Tibial nerve (tissue), 4 donors: ENCODE data around the gene NR2C2. TPM values are rescaled to one million over a fixed set of nuclear protein-coding genes. Genes with fewer than 3 reads are reported as not detected.

ENCODE experiments used
- DNase-seq, 2 donors: peaks; one replicate each; pipeline ENCODE4 v3.0.0-alpha.2; 2019; ENCODE audit warnings: low spot score in 2 of 2
- H3K27ac ChIP-seq, 4 donors: fragments of 200-600 bp; sonication (generic) in 3 of 4; one replicate each; pipeline ENCODE4 v1.5.1; 2017 to 2019; ENCODE audit warnings: mild to moderate bottlenecking in 1 of 4
- H3K27me3 ChIP-seq, 2 donors: fragments of 200-600 bp; sonication (generic) in 1 of 2; one replicate each; pipeline versions ENCODE4 v1.5.1 to v1.6.0; 2017 to 2019
- H3K36me3 ChIP-seq, 3 donors: fragments of 200-600 bp; sonication (generic); one replicate each; pipeline ENCODE4 v1.5.1; 2018 to 2019
- H3K4me1 ChIP-seq, 4 donors: fragments of 200-600 bp; sonication (generic) in 3 of 4; one replicate each; pipeline ENCODE4 v1.5.1; 2017 to 2019
- H3K4me3 ChIP-seq, 4 donors: fragments of 200-600 bp; sonication (generic) in 3 of 4; one replicate each; pipeline ENCODE4 v1.5.1; 2017 to 2019; ENCODE audit warnings: mild to moderate bottlenecking in 1 of 4, moderate library complexity in 1 of 4
- H3K9me3 ChIP-seq, 4 donors: fragments of 200-600 bp; sonication (generic) in 3 of 4; one replicate each; pipeline ENCODE4 v1.5.1; 2017 to 2019
- CTCF ChIP-seq, 5 experiments: fragments of 200-600 bp in 3 of 5; fragments of 450-650 bp in 2 of 5; sonication (generic) in 3 of 5; IDR thresholded peaks; one replicate each; pipeline ENCODE4 v1.5.1; 2016 to 2019; ENCODE audit warnings: antibody characterized with exemption in 5 of 5, mild to moderate bottlenecking in 3 of 5, moderate library complexity in 2 of 5
- EP300 ChIP-seq, 2 donors: sonication (generic); formaldehyde crosslinking; IDR thresholded peaks; one replicate each; pipeline ENCODE4 v1.6.1; 2017; ENCODE audit warnings: antibody characterized with exemption in 2 of 2, mild to moderate bottlenecking in 1 of 2
- POLR2A ChIP-seq, 2 donors: fragments of 450-650 bp; IDR thresholded peaks; one replicate each; pipeline ENCODE4 v1.6.1; 2017; ENCODE audit warnings: antibody characterized with exemption in 2 of 2, mild to moderate bottlenecking in 2 of 2, moderate library complexity in 2 of 2
- WGBS, 2 donors: methylation state at CpG; one replicate each; pipeline ENCODE4 v1.1.5; 2018; 5-methylcytosine and 5-hydroxymethylcytosine counted together
- total RNA-seq, 4 donors: library from RNA; depleted of rRNA; stranded (reverse); fragments of >200 nt; gene quantifications; one replicate each; pipeline ENCODE4 v1.1.0, GENCODE V29; 2016

Gene NR2C2
- total RNA-seq, 4 donors from 2014 or later: 34.5 to 54.3 (median 44.4) TPM

DNA sequence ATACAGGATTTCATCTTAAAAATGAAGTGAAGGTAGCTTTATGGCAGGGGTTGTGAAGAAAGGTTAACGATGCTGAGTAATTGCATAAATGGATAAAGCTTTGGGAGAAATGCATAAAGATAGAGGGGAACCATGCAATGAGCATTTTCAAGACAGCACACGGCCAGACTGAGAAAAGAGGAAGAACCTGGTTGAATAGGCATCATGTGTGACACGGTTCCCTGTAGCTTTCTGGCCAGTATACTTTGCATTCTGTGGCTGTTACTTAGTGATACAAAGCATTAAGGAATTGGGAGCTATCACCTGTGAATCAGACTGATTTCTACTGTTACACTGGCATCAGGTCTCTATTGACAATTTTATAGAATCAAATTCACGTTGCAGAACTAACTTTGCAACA is 33.3 kb downstream of the NR2C2 start:
- WGBS, 2 donors: 79 to 83% methylated on average over 4 of the region's 4 CpGs
- no peak for DNase-seq
- H3K36me3 ChIP-seq: no peaks in the 10 kb centered on the region
- no peak overlapping the region for H3K4me3 ChIP-seq
- no peaks in the 10 kb centered on the region for H3K27me3 ChIP-seq
- TF ChIP-seq EP300 (IDR thresholded peaks at IDR 0.05): no peak
- peaks cover 0 to 12% (median 3%) of the 10 kb centered on the region in 4 donors for H3K4me1 ChIP-seq
- H3K27ac ChIP-seq: no peak overlapping the region
- peaks cover 0 to 3% (median 0%) of the 10 kb centered on the region in 4 donors for H3K9me3 ChIP-seq

- no peak for DNase-seq
- no peaks in the 10 kb centered on the region for H3K27me3 ChIP-seq
- H3K9me3 ChIP-seq: peaks cover 0 to 3% (median 0%) of the 10 kb centered on the region in 4 donors
- peaks cover 0 to 21% (median 9%) of the 10 kb centered on the region in 4 donors for H3K4me1 ChIP-seq
- no peak overlapping the region for H3K4me3 ChIP-seq
- TF ChIP-seq EP300 (IDR thresholded peaks at IDR 0.05) (no peak), POLR2A (IDR thresholded peaks at IDR 0.05) (no peak), CTCF (IDR thresholded peaks at IDR 0.05) (no peak)
- H3K27ac ChIP-seq: no peak overlapping the region
- no peaks in the 10 kb centered on the region for H3K36me3 ChIP-seq
- 95 to 100% methylated on average over 3 of the region's 3 CpGs for WGBS, 2 donors
These were observed 37.3 kb downstream of the NR2C2 start for GRCh38 chr3:14984581-14985113.

GRCh38 chr3:14988988-14989394 is 41.6 kb downstream of the NR2C2 start:
- no peaks in the 10 kb centered on the region for H3K27me3 ChIP-seq
- peaks cover 0 to 50% (median 19%) of the 10 kb centered on the region in 4 donors for H3K4me1 ChIP-seq
- H3K27ac ChIP-seq: no peak overlapping the region
- no peak for DNase-seq
- no peak for TF ChIP-seq CTCF (IDR thresholded peaks at IDR 0.05)
- TF ChIP-seq POLR2A (IDR thresholded peaks at IDR 0.05): no peak
- TF ChIP-seq EP300 (IDR thresholded peaks at IDR 0.05): no peak
- WGBS, 2 donors: 90 to 94% methylated on average over 3 of the region's 3 CpGs
- H3K4me3 ChIP-seq: no peak overlapping the region
- H3K36me3 ChIP-seq: no peaks in the 10 kb centered on the region
- H3K9me3 ChIP-seq: peaks cover 0 to 3% (median 0%) of the 10 kb centered on the region in 4 donors

DNA sequence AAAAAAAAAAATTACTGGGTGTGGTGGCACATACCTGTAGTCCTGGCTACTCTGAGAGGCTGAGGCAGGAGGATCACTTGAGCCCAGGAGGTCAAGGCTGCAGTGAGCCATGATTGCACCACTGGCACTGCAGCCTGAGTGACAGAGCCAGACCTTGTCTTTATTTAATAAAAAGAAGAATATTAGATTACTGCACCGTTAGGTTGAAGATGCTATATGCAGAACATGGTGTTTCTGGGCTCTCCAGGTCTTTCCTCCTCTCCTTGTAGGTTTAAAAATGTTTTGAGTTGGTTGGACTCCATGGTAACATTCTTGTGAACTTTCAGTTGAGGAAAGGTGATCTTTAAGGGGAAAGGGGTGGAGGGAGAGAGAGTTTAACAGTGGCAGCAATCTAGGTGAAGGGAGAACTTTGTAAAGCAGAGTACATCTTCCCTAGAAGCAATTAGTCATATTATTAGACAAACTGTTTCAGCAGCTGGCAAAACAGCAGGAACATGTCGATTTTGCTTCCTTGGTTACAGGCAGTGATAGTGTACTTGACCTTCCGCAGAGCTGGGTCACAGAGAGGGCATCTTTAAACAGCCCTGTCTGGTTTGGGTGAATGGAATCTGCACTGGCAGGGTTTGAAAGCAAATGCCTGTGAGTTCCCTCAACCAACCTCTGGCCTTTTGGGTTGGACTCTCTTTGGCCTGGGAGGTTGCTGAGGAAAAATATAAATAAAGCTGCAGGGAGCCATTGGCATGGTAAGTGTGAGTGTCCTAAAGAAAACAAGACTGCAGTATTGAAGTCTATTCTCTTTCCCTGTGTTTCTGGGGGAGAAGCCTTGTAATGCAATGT is 42.8 kb downstream of the NR2C2 start:
- no peak overlapping the region for H3K27ac ChIP-seq
- no peaks in the 10 kb centered on the region for H3K36me3 ChIP-seq
- no peak overlapping the region for H3K4me3 ChIP-seq
- peaks cover 0 to 50% (median 19%) of the 10 kb centered on the region in 4 donors for H3K4me1 ChIP-seq
- no peak for DNase-seq
- no peaks in the 10 kb centered on the region for H3K9me3 ChIP-seq
- WGBS, 2 donors: 34 to 37% methylated on average over 3 of the region's 3 CpGs
- H3K27me3 ChIP-seq: no peaks in the 10 kb centered on the region
- TF ChIP-seq POLR2A (IDR thresholded peaks at IDR 0.05) (no peak), CTCF (IDR thresholded peaks at IDR 0.05) (no peak), EP300 (IDR thresholded peaks at IDR 0.05) (no peak)

DNA sequence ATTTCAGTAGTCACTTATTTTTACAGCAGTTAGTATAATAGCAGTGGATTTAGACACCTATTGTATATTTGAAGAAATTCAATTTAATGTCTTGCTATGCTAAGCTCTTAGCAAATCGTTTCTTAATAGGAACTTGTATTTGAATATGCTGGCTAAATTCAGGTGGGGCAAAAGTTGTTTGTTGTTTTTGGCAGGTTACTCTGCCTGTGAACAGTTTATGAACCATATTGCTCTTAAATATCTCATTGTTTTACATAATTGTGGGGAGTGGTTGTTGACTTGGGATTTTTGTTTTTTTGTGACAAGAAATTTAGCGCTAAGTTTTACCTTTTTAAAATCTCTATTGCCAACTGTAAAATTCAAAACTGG is 43.4 kb downstream of the NR2C2 start:
- Histone ChIP-seq H3K36me3 (no peaks in the 10 kb centered on the region), H3K27ac (no peak overlapping the region), H3K4me1 (peaks cover 0 to 50% (median 19%) of the 10 kb centered on the region in 4 donors), H3K9me3 (no peaks in the 10 kb centered on the region), H3K4me3 (no peak overlapping the region), H3K27me3 (no peaks in the 10 kb centered on the region)
- DNase-seq: no peak
- no peak for TF ChIP-seq POLR2A (IDR thresholded peaks at IDR 0.05)
- TF ChIP-seq CTCF (IDR thresholded peaks at IDR 0.05): no peak
- no peak for TF ChIP-seq EP300 (IDR thresholded peaks at IDR 0.05)
- WGBS, 2 donors: 39 to 40% methylated on average over 2 of the region's 2 CpGs
